HCT116 (cell line): ENCODE measurements around the gene CRX.
"Not testable (repeated sequence)": the region's sequence is repeated elsewhere in the genome, so short reads cannot be mapped to it uniquely, and the experiment has no call there.

Experiments used
- ATF3 ChIP-seq: IDR thresholded peaks from 2 replicates; pipeline ENCODE4 v1.6.1; 2012
- CBX3 ChIP-seq: IDR thresholded peaks from 2 replicates; pipeline ENCODE4 v1.6.1; 2012; ENCODE audit warnings: low read depth
- CTCF ChIP-seq, 3 experiments: fragments of 200-600 bp in 1 of 3; sonication (generic) in 1 of 3; IDR thresholded peaks in 2 of 3; conservative IDR thresholded peaks in 1 of 3; 2 replicates each; pipeline ENCODE4 v1.5.1; 2012 to 2017; ENCODE audit warnings: low read depth in 2 of 3, low read length in 2 of 3, antibody characterized with exemption in 1 of 3, borderline replicate concordance in 1 of 3, control low read depth in 1 of 3, mild to moderate bottlenecking in 1 of 3, mixed read lengths in 1 of 3, mixed run types in 1 of 3, moderate library complexity in 1 of 3; ENCODE audit not compliant: insufficient read depth in 1 of 3
- EGR1 ChIP-seq: IDR thresholded peaks from 2 replicates; pipeline ENCODE4 v1.6.1; 2012; ENCODE audit warnings: low read depth
- EZH2 ChIP-seq: fragments of 200-600 bp; sonication (generic); IDR thresholded peaks from 2 replicates; pipeline ENCODE4 v1.6.1; 2017; ENCODE audit warnings: antibody characterized with exemption, mixed run types
- JUND ChIP-seq: IDR thresholded peaks from 2 replicates; pipeline ENCODE4 v1.6.1; 2012
- POLR2A ChIP-seq: IDR thresholded peaks from 2 replicates; pipeline ENCODE4 v1.7.0; 2011; ENCODE audit warnings: borderline replicate concordance; ENCODE audit not compliant: insufficient read depth, insufficient read length; ENCODE audit errors: extremely low read depth
- POLR2AphosphoS5 ChIP-seq: IDR thresholded peaks from 2 replicates; pipeline ENCODE4 v1.6.1; 2011; ENCODE audit warnings: mild to moderate bottlenecking, low read depth, low read length, moderate library complexity
- RAD21 ChIP-seq: IDR thresholded peaks from 2 replicates; pipeline ENCODE4 v1.6.1; 2012; ENCODE audit warnings: low read depth, mild to moderate bottlenecking
- SIN3A ChIP-seq: IDR thresholded peaks from 2 replicates; pipeline ENCODE4 v1.6.1; 2012; ENCODE audit warnings: low read depth
- YY1 ChIP-seq: IDR thresholded peaks from 2 replicates; pipeline ENCODE4 v1.6.1; 2011; ENCODE audit warnings: low read length, low read depth, moderate library complexity, mild to moderate bottlenecking; ENCODE audit not compliant: insufficient replicate concordance; ENCODE audit errors: extremely low read depth
- TF ChIP-seq, protein P1 (sequence below): IDR thresholded peaks from 2 replicates; pipeline ENCODE4 v1.6.1; 2012; ENCODE audit warnings: low read depth

DNA sequence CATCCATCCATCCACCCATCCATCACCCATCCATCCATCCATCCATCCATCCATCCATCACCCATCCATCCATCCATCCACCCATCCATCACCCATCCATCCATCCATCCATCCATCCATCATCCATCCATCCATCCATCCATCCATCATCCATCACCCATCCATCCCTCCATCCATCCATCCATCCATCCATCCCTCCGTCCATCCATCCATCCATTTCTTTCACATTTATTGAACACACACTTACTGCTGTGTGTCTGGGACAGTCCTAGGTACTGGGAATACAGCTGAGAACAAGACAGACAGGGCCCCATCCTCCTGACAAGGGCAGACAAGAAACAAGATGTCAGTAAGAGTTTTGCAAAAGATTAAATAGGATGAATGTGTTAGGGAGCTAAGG is 3.5 kb upstream of the CRX start:
- TF ChIP-seq ATF3; POLR2A; RAD21; CTCF (IDR thresholded peaks at IDR 0.05 in 2 of 3, conservative IDR thresholded peaks at IDR 0.05 in 1 of 3; ENCODE audit: borderline replicate concordance in 1 of 3, insufficient read depth in 1 of 3, low read depth in 2 of 3, low read length in 2 of 3); EZH2; JUND; EGR1; YY1; CBX3; POLR2AphosphoS5; SIN3A: not testable (repeated sequence)
- TF ChIP-seq, protein P1, sequence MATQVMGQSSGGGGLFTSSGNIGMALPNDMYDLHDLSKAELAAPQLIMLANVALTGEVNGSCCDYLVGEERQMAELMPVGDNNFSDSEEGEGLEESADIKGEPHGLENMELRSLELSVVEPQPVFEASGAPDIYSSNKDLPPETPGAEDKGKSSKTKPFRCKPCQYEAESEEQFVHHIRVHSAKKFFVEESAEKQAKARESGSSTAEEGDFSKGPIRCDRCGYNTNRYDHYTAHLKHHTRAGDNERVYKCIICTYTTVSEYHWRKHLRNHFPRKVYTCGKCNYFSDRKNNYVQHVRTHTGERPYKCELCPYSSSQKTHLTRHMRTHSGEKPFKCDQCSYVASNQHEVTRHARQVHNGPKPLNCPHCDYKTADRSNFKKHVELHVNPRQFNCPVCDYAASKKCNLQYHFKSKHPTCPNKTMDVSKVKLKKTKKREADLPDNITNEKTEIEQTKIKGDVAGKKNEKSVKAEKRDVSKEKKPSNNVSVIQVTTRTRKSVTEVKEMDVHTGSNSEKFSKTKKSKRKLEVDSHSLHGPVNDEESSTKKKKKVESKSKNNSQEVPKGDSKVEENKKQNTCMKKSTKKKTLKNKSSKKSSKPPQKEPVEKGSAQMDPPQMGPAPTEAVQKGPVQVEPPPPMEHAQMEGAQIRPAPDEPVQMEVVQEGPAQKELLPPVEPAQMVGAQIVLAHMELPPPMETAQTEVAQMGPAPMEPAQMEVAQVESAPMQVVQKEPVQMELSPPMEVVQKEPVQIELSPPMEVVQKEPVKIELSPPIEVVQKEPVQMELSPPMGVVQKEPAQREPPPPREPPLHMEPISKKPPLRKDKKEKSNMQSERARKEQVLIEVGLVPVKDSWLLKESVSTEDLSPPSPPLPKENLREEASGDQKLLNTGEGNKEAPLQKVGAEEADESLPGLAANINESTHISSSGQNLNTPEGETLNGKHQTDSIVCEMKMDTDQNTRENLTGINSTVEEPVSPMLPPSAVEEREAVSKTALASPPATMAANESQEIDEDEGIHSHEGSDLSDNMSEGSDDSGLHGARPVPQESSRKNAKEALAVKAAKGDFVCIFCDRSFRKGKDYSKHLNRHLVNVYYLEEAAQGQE: not testable (repeated sequence)
